Loucy (cell line): Measurements from ENCODE around the gene FGF2.

ENCODE experiments used
- H2AFZ ChIP-seq: fragments of 200-600 bp; sonication (generic); 2 replicates; pipeline ENCODE4 v1.6.0; 2016; ENCODE audit warnings: antibody characterized with exemption, mild to moderate bottlenecking, low read length, moderate library complexity
- H3F3A ChIP-seq: fragments of 200-600 bp; 2 replicates; pipeline ENCODE4 v1.6.0; 2016; ENCODE audit warnings: antibody characterized with exemption, low read depth, mild to moderate bottlenecking
- H3K27me3 ChIP-seq: fragments of 200-600 bp; sonication (generic); 2 replicates; pipeline ENCODE4 v1.6.1; 2014; ENCODE audit warnings: low read length, mild to moderate bottlenecking; ENCODE audit not compliant: insufficient read depth, poor library complexity, severe bottlenecking
- H3K36me3 ChIP-seq: fragments of 200-600 bp; sonication (generic); 2 replicates; pipeline ENCODE4 v1.6.1; 2016; ENCODE audit warnings: low read length; ENCODE audit not compliant: insufficient read depth
- H3K4me1 ChIP-seq: fragments of 200-600 bp; sonication (generic); 2 replicates; pipeline ENCODE4 v1.5.1; 2014; ENCODE audit warnings: low read length, mild to moderate bottlenecking; ENCODE audit not compliant: insufficient read depth, poor library complexity, severe bottlenecking
- H3K4me2 ChIP-seq: fragments of 200-600 bp; sonication (generic); 2 replicates; pipeline ENCODE4 v1.6.0; 2014; ENCODE audit warnings: antibody characterized with exemption, low read length, low read depth, mild to moderate bottlenecking; ENCODE audit not compliant: poor library complexity, severe bottlenecking
- H3K4me3 ChIP-seq: fragments of 200-600 bp; sonication (generic); 2 replicates; pipeline ENCODE4 v1.5.1; 2014; ENCODE audit warnings: low read length, mild to moderate bottlenecking, mixed read lengths; ENCODE audit not compliant: poor library complexity, severe bottlenecking
- H3K79me2 ChIP-seq: fragments of 200-600 bp; sonication (generic); 2 replicates; pipeline ENCODE4 v1.6.1; 2014; ENCODE audit warnings: low read length; ENCODE audit not compliant: insufficient read depth
- H3K9ac ChIP-seq: fragments of 200-600 bp; sonication (generic); 2 replicates; pipeline ENCODE4 v1.6.0; 2014; ENCODE audit warnings: mild to moderate bottlenecking, low read depth, low read length, moderate library complexity; ENCODE audit not compliant: poor library complexity, severe bottlenecking
- H3K9me2 ChIP-seq: fragments of 200-600 bp; sonication (generic); replicated peaks from 2 replicates; pipeline ENCODE4 v1.6.1; 2016; ENCODE audit warnings: low read depth, low read length, mixed read lengths
- H3K9me3 ChIP-seq: fragments of 200-600 bp; sonication (generic); 2 replicates; pipeline ENCODE4 v1.6.1; 2014; ENCODE audit warnings: mild to moderate bottlenecking, antibody characterized with exemption, low read length, low read depth; ENCODE audit not compliant: insufficient read depth
- H4K20me1 ChIP-seq: fragments of 200-600 bp; sonication (generic); 2 replicates; pipeline ENCODE4 v1.6.0; 2014; ENCODE audit warnings: antibody characterized with exemption, low read length, mild to moderate bottlenecking; ENCODE audit not compliant: insufficient read depth, poor library complexity, severe bottlenecking
- CTCF ChIP-seq: fragments of 200-600 bp; sonication (generic); conservative IDR thresholded peaks from 2 replicates; pipeline ENCODE4 v1.5.1; 2014; ENCODE audit warnings: mild to moderate bottlenecking, antibody characterized with exemption, low read length
- EZH2phosphoT487 ChIP-seq: fragments of 200-600 bp; IDR thresholded peaks from 2 replicates; pipeline ENCODE4 v1.6.1; 2018; ENCODE audit warnings: antibody characterized with exemption, mild to moderate bottlenecking, moderate library complexity, borderline replicate concordance

FGF2 gene

GRCh38 chr4:122876456-122876855 is 49.8 kb downstream of the FGF2 start:
- H2AFZ ChIP-seq: no peak overlapping the region
- H3F3A ChIP-seq: no peaks in the 10 kb centered on the region
- H3K4me3 ChIP-seq: no peak overlapping the region
- no peaks in the 10 kb centered on the region for H3K79me2 ChIP-seq
- no peaks in the 10 kb centered on the region for H3K9me2 ChIP-seq
- no peaks in the 10 kb centered on the region for H4K20me1 ChIP-seq
- H3K27me3 ChIP-seq: peaks cover 10% of the 10 kb centered on the region
- no peak overlapping the region for H3K4me2 ChIP-seq
- TF ChIP-seq CTCF (no peak), EZH2phosphoT487 (no peak)
- no peaks in the 10 kb centered on the region for H3K9me3 ChIP-seq
- no peak overlapping the region for H3K9ac ChIP-seq
- H3K36me3 ChIP-seq: no peaks in the 10 kb centered on the region
- H3K4me1 ChIP-seq: no peaks in the 10 kb centered on the region

- Histone ChIP-seq H3K79me2 (no peaks in the 10 kb centered on the region), H3K9ac (no peak overlapping the region), H3K4me2 (no peak overlapping the region), H3K4me3 (no peak overlapping the region), H3K27me3 (no peaks in the 10 kb centered on the region), H3K9me2 (no peaks in the 10 kb centered on the region), H4K20me1 (no peaks in the 10 kb centered on the region), H2AFZ (no peak overlapping the region), H3F3A (no peaks in the 10 kb centered on the region), H3K9me3 (no peaks in the 10 kb centered on the region), H3K4me1 (no peaks in the 10 kb centered on the region), H3K36me3 (no peaks in the 10 kb centered on the region)
- no peak for TF ChIP-seq EZH2phosphoT487
- no peak for TF ChIP-seq CTCF
Measured at GRCh38 chr4:122879001-122879400, 52.4 kb downstream of the FGF2 start.

GRCh38 chr4:122882857-122883735 is 56.5 kb downstream of the FGF2 start:
- no peaks in the 10 kb centered on the region for H3K9me2 ChIP-seq
- H3K36me3 ChIP-seq: no peaks in the 10 kb centered on the region
- no peak overlapping the region for H3K4me2 ChIP-seq

More at GRCh38 chr4:122882857-122883735, 56.5 kb downstream of the FGF2 start:
- Histone ChIP-seq H4K20me1 (no peaks in the 10 kb centered on the region), H3K79me2 (no peaks in the 10 kb centered on the region), H3F3A (no peaks in the 10 kb centered on the region), H3K9ac (no peak overlapping the region), H3K27me3 (no peaks in the 10 kb centered on the region), H3K9me3 (no peaks in the 10 kb centered on the region), H3K4me3 (no peak overlapping the region), H2AFZ (no peak overlapping the region), H3K4me1 (no peaks in the 10 kb centered on the region)
- TF ChIP-seq EZH2phosphoT487 (no peak), CTCF (no peak)
